CD4-positive, alpha-beta T cell treated with Interleukin-17A for 4 hours (primary cell): ENCODE data around the gene TPSD1.
"Not testable (repeated sequence)": the region's sequence is repeated elsewhere in the genome, so short reads cannot be mapped to it uniquely, and the experiment has no call there.

ENCODE experiments used
- DNase-seq: peaks from one replicate; pipeline ENCODE4 v3.0.0-alpha.2; 2020; ENCODE audit warnings: mixed read lengths

Gene TPSD1

DNA sequence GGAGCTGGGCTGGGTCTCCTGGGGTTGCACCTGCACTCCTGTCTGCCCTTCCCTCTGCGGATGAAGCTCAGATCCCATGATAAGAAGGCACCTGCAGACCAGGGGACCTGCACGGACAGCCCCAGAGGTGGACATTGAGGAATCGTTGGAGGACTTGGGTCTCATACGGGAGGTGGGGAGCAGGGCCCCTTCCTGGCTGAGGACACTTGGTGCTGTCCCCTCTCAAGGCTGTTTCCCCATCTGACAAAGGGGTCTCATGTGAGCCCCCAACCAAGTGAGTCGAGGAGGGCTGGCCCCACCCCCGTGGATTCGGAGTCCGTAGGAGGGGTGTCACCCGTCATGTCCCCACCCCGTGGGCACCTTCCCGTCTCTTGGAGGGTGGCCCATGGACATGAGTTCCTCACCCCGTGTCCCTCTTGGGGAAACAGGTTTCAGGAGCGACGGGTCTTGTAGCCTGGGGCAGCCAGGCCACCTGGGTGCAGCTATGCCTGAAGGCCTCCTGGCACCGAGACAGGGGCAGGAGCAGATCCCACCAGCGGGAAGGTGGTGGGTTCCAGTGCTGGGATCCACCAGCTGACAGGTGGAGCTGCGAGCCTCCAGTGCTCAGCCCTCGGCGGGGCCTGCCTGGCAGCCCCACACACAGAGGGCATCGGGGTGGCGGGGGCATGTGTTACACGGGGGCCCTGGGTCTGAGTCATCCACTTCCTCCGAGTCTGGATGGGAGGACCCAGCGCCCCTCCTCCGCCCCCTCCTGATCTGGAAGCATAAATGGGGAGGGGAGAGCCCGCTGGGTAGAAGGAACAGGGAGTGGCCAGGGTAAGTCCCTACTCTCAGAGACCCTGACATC, at the start of gene TPSD1:
Gene TPSD1, plus strand, starts transcription at position 794 of the 847 bp plus-strand sequence. CDS start 212 bp downstream, outside the sequence.
- not testable (repeated sequence) for DNase-seq

DNA sequence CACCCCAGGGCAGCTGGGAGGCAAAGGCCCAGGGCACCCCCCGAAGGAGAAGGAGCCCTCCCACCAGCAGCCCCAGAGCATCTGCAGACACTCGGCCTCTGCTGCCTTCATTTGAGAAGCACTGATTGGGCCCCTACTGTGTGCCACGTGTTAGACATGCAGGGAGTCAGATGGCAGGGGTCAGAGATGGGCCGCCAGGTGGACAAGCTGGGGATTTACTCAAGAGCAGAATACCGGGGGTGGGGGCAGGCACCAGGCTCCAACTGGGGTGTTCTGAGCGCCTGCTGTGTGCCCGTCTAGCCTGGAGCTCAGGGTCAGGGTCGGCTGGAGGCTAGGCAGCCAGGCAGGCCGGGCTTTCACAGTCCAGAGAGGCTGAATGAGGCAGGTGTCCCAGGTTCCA, 49.5 kb upstream of the TPSD1 start:
- no peak for DNase-seq

DNA sequence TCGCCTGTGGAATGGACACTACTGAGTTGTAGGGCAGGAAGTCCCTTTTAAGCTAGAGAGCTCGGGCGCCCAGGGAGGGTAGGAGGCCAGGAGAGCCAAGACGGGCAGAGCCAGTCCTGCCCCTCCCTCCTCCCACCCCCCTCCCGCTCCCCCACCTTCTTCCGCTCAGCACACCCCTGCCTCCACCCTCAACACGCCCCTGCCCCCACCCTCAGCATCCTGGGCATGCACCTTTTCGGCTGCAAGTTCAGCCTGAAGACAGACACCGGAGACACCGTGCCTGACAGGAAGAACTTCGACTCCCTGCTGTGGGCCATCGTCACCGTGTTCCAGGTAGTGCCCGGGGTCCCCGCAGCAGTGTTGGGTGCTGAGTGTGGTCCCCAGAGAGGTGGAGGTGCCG, 49.1 kb upstream of the TPSD1 start:
- peak; percentile 51 for DNase-seq

DNA sequence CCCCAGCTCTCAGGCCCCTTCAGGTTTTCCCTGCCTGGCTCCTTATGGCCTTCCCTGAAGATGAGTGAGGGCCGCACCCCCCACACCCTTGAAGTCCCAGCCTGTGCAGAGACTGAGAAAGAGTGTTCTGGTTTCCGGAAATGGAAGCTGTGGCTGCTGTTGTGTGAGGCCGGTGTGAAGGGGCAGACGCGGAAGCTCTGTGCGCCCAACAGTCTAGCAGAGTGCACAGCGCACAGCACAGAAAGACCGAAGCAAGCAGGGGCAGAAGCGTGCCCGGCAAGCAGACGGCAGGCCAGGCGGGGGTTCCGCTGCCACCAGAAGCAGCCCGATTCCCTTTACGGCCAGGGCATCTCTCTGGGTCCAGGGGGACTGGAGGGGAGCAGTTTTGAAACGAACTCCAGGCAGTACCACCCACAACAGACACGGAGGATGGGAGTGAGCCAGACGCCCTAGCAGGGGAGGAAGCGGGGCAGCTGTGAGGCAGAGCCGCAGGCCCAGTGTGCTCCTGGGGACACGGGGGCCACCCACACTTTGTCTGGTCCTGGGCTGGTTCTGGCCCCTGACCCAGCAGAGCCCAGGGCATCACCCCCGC, 47.5 kb upstream of the TPSD1 start:
- peak; percentile 34 for DNase-seq

DNA sequence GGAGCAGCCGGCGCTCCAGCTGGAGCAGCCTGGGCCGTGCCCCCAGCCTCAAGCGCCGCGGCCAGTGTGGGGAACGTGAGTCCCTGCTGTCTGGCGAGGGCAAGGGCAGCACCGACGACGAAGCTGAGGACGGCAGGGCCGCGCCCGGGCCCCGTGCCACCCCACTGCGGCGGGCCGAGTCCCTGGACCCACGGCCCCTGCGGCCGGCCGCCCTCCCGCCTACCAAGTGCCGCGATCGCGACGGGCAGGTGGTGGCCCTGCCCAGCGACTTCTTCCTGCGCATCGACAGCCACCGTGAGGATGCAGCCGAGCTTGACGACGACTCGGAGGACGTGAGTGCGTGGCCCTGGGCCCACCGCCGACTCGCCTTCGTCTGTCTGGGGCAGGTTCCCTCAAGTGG, 46.8 kb upstream of the TPSD1 start:
- DNase-seq, result no peak

DNA sequence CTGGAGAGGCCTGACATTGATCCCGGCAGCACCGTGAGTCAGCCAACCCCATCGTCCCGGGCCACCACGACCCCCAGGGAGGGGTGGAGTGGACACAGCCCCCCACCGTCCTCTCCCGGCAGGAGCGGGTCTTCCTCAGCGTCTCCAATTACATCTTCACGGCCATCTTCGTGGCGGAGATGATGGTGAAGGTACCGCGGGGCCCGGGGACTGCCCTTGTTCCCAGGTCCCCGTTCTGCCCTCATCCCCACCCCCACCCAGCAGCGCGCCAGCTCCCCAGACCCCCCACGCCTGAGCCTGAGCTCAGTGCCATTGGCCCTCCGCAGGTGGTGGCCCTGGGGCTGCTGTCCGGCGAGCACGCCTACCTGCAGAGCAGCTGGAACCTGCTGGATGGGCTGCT, 45.4 kb upstream of the TPSD1 start:
- no peak for DNase-seq

DNA sequence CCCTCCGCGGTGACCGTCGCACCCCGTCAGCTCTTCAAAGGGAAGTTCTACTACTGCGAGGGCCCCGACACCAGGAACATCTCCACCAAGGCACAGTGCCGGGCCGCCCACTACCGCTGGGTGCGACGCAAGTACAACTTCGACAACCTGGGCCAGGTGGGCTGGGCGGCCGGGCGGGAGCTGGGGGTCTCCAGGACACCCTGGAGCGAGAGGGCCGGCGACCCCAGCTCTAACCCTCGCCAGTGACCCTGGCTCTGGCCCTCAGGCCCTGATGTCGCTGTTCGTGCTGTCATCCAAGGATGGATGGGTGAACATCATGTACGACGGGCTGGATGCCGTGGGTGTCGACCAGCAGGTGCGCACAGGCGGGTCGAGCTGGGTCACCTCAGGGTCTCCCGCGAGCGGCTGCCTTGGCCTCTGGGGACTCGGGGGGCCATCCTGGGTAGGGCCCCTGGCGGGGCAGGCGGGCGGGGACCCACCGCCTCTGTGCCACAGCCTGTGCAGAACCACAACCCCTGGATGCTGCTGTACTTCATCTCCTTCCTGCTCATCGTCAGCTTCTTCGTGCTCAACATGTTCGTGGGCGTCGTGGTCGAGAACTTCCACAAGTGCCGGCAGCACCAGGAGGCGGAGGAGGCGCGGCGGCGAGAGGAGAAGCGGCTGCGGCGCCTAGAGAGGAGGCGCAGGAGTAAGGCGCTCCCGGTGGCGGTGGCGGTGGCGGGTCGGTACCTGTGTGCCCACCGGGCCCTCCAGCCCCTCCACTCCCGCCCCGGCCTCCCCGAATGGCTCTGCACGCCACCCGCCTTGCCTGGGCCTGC, 44.2 kb upstream of the TPSD1 start:
- no peak for DNase-seq

DNA sequence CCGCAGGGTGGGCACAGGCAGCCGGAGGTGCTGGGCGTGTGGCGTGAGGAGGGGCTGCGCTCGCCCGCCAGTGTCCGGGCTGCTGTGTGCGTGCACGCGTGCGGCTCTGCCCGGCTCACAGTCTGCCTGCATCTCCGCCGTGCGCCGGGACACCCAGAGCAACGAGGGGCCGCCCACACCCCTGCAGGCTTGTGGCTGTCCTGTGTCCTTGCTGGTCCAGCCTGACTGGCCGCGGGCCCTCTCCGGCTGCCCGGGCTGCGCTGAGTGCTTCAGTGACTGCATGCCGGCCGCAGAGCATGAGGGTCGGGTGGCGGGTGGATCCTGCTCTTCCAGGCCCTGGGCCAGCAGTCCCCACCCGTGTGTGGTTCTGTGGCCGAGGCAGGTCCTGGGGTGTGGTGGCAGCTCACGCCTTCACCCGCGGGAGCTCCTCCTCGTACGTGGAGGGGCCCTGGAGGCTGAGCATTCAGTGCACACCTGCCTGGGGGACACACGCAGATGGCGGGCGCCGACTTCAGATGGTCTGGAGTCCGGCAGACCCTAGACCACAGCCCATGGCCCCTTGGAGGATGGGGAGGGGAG, 43.2 kb upstream of the TPSD1 start:
- no peak for DNase-seq

DNA sequence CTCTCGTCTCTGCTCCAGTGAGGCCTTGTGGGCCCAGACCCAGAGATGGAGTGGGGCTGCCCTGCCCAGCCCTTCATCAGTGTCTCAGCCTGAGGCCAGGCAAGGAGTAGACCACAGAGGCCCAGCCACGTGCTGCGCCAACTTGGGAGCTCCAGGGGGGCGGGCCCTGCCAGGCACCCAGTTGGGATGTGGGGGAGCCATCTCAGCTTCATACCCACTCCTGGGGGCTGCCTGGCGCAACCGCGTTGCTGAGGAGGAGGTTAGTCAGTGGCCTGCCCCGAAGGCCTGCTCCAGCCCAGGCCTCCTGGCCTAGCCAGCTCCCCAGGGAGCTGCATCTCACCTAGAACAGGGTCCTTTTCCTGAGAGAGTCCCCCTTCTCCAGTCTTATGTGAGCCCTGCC, 42.6 kb upstream of the TPSD1 start:
- no peak for DNase-seq

DNA sequence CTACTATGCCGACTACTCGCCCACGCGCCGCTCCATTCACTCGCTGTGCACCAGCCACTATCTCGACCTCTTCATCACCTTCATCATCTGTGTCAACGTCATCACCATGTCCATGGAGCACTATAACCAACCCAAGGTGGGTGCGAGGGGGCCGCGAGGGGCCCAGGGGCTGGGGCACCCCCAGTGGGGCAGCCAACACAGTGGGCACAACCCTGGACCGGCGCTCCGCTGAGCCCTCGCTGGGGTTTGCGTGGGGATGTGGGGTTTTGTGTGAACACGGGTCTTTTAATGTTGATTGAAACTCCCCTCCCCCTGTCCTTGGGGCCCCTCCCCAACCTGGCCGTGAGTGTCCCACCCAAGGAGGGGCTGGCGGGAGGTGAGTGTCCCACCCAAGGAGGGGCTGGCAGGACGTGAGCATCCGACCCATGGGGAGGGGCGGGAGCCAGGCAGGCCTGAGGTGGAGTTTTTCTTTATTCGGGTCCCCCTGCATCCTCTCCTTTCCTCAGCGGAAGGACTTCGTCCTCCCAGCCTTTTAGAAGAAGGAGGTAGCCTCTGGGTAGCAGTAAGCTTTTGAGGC, 42.0 kb upstream of the TPSD1 start:
- no peak for DNase-seq

DNA sequence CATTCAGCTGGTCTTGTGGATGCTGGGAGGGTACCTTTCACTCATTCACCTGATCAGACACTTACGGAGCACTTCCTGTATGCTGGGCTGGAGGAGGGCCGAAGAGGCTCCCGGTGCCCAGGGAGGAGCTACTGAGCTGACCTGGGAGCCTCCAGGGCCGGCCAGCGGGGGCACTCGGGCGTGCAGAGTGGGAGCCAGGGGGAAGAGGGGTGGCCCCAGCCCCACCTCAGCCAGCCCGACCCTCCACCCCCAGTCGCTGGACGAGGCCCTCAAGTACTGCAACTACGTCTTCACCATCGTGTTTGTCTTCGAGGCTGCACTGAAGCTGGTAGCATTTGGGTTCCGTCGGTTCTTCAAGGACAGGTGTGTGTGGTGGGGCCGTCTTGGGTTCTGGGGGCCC, 41.1 kb upstream of the TPSD1 start:
- no peak for DNase-seq

DNA sequence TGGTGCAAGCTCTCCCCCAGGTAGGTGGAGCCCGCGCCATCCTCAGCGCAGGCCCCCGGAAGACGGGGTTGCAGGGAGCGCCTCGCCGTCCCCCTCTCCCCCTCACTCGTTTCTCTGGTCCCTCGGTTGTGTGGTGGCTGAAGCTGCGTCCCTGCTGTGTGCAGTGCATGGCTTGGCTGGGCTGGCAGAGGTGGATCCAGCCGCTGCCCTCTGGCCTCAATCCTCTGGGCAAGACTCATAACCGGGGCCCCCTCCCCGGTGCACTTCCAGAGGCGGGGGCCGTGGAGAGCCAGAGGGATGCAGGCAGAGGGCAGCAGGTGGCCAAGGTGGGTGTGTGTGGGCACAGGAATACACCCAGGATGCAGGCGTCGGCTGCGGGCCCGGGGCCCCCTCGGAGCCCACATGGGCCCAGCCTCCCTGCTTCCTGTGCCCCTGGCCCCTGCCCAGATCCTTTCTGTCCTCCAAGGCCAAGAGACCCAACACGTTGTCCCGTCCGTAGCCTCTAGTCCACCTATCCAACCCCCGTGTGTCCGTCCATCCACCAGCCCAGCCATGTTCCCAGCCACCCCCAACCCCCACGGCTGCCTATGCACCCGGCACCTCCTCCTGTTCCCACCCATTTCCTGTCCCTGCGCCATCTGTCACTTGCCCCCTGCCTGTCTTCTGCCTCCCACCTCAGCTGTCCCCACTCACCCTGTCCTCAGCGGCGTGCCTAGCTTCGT, 40.1 kb upstream of the TPSD1 start:
- no peak for DNase-seq

DNA sequence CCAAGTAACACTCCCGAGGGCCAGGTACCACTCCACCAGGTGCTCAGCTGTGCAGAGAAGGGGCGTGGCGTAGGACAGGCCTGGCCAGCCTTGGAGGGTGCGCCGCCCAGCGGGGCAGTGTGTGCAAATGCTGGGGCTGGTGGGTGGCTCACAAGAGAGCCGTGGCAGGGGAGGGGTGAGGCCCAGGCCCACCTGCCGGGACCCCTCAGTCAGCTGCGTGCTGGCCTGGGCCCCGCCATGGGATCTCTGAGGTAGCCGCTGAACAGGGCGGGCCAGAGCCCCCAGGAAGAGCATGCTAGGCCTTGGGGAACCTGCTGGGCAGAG, 39.6 kb upstream of the TPSD1 start:
- no peak for DNase-seq

DNA sequence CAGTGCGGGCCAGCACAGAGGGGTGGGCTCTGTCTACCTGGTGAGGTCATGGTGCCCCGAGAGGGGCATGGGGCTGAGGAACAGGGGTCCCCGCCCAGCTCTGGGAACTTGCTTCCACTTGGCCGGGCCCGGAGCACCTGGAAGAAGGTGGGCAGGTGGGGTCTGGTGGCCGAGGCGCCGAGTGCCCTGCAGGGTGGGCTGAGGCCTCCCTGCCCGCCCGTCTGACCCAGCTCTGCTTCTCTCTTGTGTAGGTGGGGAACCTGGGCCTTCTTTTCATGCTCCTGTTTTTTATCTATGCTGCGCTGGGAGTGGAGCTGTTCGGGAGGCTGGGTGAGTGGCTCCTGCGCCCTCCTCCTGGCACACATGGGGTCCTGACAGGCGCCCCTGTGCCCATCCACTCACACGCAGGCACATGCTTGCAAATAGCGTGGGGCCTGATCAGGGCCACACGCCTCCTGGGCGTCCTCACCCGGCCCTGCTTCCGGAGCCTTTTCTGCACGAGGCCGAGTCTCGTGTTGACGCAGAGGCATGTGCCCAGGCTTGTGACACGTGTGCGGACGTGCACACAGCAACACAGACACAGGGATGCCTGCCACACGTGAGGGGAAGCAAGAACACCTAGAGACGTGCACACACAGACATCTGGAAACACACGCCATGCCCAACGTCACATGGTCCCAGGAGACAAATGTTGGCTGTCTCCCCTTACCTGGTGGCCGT, 39.0 kb upstream of the TPSD1 start:
- no peak for DNase-seq

DNA sequence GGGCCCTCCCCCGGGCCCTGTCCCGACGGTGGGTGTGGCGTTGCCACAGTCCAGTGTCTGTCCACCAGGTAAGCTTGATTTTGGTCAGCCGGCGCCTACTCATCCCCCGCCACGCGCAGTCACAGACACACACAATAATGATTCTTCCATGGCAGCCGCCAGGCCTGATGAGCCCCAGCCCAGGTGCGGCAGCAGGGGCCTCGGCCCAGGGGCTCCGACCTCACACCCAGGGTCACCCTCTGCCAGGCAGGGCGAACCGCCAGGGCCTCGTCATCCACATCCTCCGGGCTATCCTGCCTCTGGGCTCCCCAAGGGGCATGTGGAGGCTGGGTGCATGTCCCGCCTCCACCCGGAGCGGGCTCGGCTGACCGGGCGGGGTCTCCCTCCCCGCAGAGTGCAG, 38.3 kb upstream of the TPSD1 start:
- DNase-seq, result no peak

DNA sequence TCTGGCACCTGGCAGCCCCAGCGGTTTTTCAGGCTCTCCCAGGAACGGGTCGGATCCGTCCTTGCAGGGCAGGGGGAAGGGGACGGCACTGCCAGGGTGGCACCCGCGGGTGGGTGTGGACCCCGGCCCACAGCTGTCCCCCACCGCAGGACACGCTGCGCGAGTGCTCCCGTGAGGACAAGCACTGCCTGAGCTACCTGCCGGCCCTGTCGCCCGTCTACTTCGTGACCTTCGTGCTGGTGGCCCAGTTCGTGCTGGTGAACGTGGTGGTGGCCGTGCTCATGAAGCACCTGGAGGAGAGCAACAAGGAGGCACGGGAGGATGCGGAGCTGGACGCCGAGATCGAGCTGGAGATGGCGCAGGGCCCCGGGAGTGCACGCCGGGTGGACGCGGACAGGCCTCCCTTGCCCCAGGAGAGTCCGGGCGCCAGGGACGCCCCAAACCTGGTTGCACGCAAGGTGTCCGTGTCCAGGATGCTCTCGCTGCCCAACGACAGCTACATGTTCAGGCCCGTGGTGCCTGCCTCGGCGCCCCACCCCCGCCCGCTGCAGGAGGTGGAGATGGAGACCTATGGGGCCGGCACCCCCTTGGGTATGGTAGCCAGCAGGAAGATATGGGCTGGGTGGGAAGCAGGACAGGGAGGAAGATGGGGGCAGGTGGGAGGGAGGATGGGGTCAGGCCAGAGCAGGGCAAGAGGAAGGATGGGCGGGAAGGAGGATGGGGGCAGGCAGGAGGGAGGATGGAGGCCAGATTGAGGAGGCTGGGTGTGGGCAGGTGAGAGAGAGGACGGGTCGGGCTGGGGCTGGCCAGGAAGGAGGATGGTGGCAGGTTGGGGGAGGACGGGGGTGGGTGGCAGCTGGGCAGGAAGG, 37.6 kb upstream of the TPSD1 start:
- no peak for DNase-seq

DNA sequence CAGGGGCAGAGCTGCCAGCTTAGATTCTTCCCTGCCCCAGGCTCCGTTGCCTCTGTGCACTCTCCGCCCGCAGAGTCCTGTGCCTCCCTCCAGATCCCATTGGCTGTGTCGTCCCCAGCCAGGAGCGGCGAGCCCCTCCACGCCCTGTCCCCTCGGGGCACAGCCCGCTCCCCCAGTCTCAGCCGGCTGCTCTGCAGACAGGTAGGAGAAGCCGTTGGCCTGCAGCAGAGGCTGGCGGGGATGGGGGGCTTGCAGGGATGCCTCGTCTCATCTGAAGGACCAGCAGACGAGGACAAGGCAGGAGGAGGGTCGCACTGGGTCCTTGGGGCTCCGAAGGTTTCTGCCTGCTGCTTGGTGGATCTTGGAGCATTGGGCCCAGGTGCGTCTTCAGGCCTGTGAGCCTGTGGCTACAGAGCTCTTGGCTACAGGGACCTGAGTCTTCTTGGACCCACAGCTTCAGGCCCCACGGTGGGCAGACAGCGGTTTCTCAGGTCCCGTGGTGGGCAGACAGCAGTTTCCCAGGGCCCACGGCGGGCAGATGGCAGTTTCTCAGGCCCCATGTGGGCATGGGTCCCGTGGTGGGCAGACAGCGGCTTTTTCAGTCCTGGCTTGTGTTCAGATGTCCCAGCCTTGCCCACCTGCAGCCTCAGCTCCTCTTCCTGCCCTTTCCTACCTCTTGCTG, 36.8 kb upstream of the TPSD1 start:
- no peak for DNase-seq

DNA sequence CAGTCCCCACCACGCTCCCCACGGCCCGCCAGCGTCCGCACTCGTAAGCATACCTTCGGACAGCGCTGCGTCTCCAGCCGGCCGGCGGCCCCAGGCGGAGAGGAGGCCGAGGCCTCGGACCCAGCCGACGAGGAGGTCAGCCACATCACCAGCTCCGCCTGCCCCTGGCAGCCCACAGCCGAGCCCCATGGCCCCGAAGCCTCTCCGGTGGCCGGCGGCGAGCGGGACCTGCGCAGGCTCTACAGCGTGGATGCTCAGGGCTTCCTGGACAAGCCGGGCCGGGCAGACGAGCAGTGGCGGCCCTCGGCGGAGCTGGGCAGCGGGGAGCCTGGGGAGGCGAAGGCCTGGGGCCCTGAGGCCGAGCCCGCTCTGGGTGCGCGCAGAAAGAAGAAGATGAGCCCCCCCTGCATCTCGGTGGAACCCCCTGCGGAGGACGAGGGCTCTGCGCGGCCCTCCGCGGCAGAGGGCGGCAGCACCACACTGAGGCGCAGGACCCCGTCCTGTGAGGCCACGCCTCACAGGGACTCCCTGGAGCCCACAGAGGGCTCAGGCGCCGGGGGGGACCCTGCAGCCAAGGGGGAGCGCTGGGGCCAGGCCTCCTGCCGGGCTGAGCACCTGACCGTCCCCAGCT, 35.7 kb upstream of the TPSD1 start:
- DNase-seq, result no peak

DNA sequence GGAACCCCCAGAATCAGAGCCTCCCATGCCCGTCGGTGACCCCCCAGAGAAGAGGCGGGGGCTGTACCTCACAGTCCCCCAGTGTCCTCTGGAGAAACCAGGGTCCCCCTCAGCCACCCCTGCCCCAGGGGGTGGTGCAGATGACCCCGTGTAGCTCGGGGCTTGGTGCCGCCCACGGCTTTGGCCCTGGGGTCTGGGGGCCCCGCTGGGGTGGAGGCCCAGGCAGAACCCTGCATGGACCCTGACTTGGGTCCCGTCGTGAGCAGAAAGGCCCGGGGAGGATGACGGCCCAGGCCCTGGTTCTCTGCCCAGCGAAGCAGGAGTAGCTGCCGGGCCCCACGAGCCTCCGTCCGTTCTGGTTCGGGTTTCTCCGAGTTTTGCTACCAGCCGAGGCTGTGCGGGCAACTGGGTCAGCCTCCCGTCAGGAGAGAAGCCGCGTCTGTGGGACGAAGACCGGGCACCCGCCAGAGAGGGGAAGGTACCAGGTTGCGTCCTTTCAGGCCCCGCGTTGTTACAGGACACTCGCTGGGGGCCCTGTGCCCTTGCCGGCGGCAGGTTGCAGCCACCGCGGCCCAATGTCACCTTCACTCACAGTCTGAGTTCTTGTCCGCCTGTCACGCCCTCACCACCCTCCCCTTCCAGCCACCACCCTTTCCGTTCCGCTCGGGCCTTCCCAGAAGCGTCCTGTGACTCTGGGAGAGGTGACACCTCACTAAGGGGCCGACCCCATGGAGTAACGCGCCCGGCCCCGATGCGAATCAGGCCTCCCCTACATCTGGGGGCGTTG, 34.8 kb upstream of the TPSD1 start:
- DNase-seq, result no peak
